ENCODE results near the gene TMEM247. TPM values are rescaled to one million over a fixed set of nuclear protein-coding genes. Genes with fewer than 3 reads are reported as not detected.

The TMEM247 gene
- total RNA-seq, 2 experiments from 2014 or later: not detected

GRCh38 chr2:46509804-46510203, 30.4 kb downstream of the TMEM247 start:
- Mint-ChIP-seq H3K4me1 (ENCODE audit: low read depth) (peaks cover 15% of the 10 kb centered on the region), H3K27ac (no peak overlapping the region), H3K4me3 (no peak overlapping the region), H3K9me3 (peaks cover 6% of the 10 kb centered on the region), H3K36me3 (ENCODE audit: low read depth) (peaks cover 15% of the 10 kb centered on the region), H3K27me3 (no peaks in the 10 kb centered on the region)
- Histone ChIP-seq H3K36me3 (ENCODE audit: insufficient read depth, low read length) (no peaks in the 10 kb centered on the region), H3K4me1 (ENCODE audit: insufficient read depth, low read length) (no peaks in the 10 kb centered on the region), H3K27ac (ENCODE audit: low read depth in 1 of 2, low read length in 2 of 2) (no peak overlapping the region), H3K9me3 (ENCODE audit: control insufficient read depth in 1 of 2, insufficient read depth in 1 of 2, low read length in 2 of 2) (no peaks in the 10 kb centered on the region), H3K4me3 (ENCODE audit: low read length) (no peak overlapping the region), H3K27me3 (ENCODE audit: control insufficient read depth in 1 of 2, insufficient read depth in 2 of 2, low read length in 2 of 2) (no peaks in the 10 kb centered on the region)
- POLR2A ChIA-PET: no interaction called here
- CTCF ChIA-PET: no interaction called here
- DNase-seq (no peak), ATAC-seq (ENCODE audit: poor library complexity) (no peak)
- intact Hi-C loops (cut with DNase I, micrococcal nuclease): no loop called here
- no peak for TF ChIP-seq CTCF (IDR thresholded peaks at IDR 0.05)

- Histone ChIP-seq H3K27ac (ENCODE audit: low read depth in 1 of 2, low read length in 2 of 2) (no peak overlapping the region), H3K36me3 (ENCODE audit: insufficient read depth, low read length) (no peaks in the 10 kb centered on the region), H3K27me3 (ENCODE audit: control insufficient read depth in 1 of 2, insufficient read depth in 2 of 2, low read length in 2 of 2) (no peaks in the 10 kb centered on the region), H3K4me3 (ENCODE audit: low read length) (no peak overlapping the region), H3K9me3 (ENCODE audit: control insufficient read depth in 1 of 2, insufficient read depth in 1 of 2, low read length in 2 of 2) (peaks cover 0 to 4% of the 10 kb centered on the region in 2 experiments), H3K4me1 (ENCODE audit: insufficient read depth, low read length) (no peaks in the 10 kb centered on the region)
- H3K36me3 Mint-ChIP-seq (ENCODE audit: low read depth): peaks cover 24% of the 10 kb centered on the region
- peaks cover 15% of the 10 kb centered on the region for H3K4me1 Mint-ChIP-seq (ENCODE audit: low read depth)
- no peak for ATAC-seq (ENCODE audit: poor library complexity)
- H3K4me3 Mint-ChIP-seq: no peak overlapping the region
- no peak overlapping the region for H3K27ac Mint-ChIP-seq
- H3K27me3 Mint-ChIP-seq: no peaks in the 10 kb centered on the region
- ChIA-PET POLR2A (no interaction called here), CTCF (no interaction called here)
- no peak for DNase-seq
- intact Hi-C loops (cut with DNase I, micrococcal nuclease): no loop called here
- TF ChIP-seq CTCF (IDR thresholded peaks at IDR 0.05): no peak
- peaks cover 11% of the 10 kb centered on the region for H3K9me3 Mint-ChIP-seq
Observed at GRCh38 chr2:46510598-46511177, 31.3 kb downstream of the TMEM247 start.

- POLR2A ChIA-PET: no interaction called here
- Histone ChIP-seq H3K4me3 (ENCODE audit: low read length) (no peak overlapping the region), H3K27me3 (ENCODE audit: control insufficient read depth in 1 of 2, insufficient read depth in 2 of 2, low read length in 2 of 2) (no peaks in the 10 kb centered on the region), H3K9me3 (ENCODE audit: control insufficient read depth in 1 of 2, insufficient read depth in 1 of 2, low read length in 2 of 2) (peaks cover 0 to 16% of the 10 kb centered on the region in 2 experiments), H3K36me3 (ENCODE audit: insufficient read depth, low read length) (no peaks in the 10 kb centered on the region), H3K27ac (ENCODE audit: low read depth in 1 of 2, low read length in 2 of 2) (no peak overlapping the region), H3K4me1 (ENCODE audit: insufficient read depth, low read length) (no peaks in the 10 kb centered on the region)
- peaks cover 15% of the 10 kb centered on the region for H3K4me1 Mint-ChIP-seq (ENCODE audit: low read depth)
- intact Hi-C loops (cut with DNase I, micrococcal nuclease): no loop called here
- no peaks in the 10 kb centered on the region for H3K27me3 Mint-ChIP-seq
- H3K4me3 Mint-ChIP-seq: no peak overlapping the region
- TF ChIP-seq CTCF (IDR thresholded peaks at IDR 0.05): no peak
- H3K36me3 Mint-ChIP-seq (ENCODE audit: low read depth): peaks cover 34% of the 10 kb centered on the region
- H3K9me3 Mint-ChIP-seq: peaks cover 17% of the 10 kb centered on the region
- no peak for DNase-seq
- CTCF ChIA-PET: no interaction called here
- H3K27ac Mint-ChIP-seq: no peak overlapping the region
- no peak for ATAC-seq (ENCODE audit: poor library complexity)
Observed at GRCh38 chr2:46512185-46512584, 32.8 kb downstream of the TMEM247 start.

Data from CD4-positive, alpha-beta T cell (primary cell).